ENCODE measurements around the gene TMEM263. TPM values are rescaled to one million over a fixed set of nuclear protein-coding genes. Genes with fewer than 3 reads are reported as not detected.

The TMEM263 gene
- total and polyA plus RNA-seq, 2 donors (not counting 3 experiments of a cell fraction or from before 2014, with no cell fraction given) = 22.5 to 72.5 TPM

DNA sequence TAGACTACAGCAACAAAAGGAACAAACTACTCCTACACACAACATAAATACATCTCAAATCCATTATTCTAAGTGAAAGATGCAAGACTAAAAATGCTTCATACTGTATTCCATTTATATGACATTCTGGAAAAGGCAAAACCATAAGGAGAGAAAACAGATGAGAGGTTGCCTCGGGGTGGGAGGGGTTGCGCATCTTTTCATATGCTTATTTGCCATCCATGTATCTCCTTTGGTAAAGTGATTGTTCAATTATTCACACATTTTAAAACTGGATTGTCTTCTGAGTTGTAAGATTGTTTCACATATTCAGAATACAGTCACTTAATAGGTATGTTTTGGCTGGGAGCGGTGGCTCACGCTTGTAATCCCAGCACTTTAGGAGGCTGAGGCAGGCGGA, 5.1 kb upstream of the TMEM263 start:
- Histone ChIP-seq H3K9ac (replicated peaks; ENCODE audit: extremely low read depth, insufficient read depth, low read length) (no peak overlapping the region), H3K4me1 (ENCODE audit: control insufficient read depth, extremely low read depth, insufficient read depth, low read length) (peaks cover 9% of the 10 kb centered on the region), H3K9me3 (replicated peaks; ENCODE audit: control insufficient read depth, insufficient read depth, low read length) (no peaks in the 10 kb centered on the region), H3K4me2 (ENCODE audit: insufficient read depth, low read length) (no peak overlapping the region), H2AFZ (ENCODE audit: low read depth, low read length) (no peak overlapping the region), H3K79me2 (ENCODE audit: control insufficient read depth, insufficient read depth, low read length) (no peaks in the 10 kb centered on the region), H3K27me3 (ENCODE audit: control insufficient read depth in 2 of 2, insufficient read depth in 2 of 2, low read length in 2 of 2) (peaks cover 2 to 8% of the 10 kb centered on the region in 2 experiments), H3K4me3 (replicated peaks in 1 of 3; ENCODE audit: insufficient read depth in 1 of 3, low read depth in 1 of 3, low read length in 3 of 3) (no peak overlapping the region), H4K20me1 (replicated peaks; ENCODE audit: control insufficient read depth, extremely low read depth, insufficient read depth, low read length) (no peaks in the 10 kb centered on the region), H3K27ac (ENCODE audit: insufficient read depth, low read depth, low read length) (no peak overlapping the region), H3K9me1 (replicated peaks; ENCODE audit: control insufficient read depth, extremely low read depth, insufficient read depth, low read length) (no peaks in the 10 kb centered on the region), H3K36me3 (ENCODE audit: control insufficient read depth in 2 of 2, extremely low read depth in 1 of 2, insufficient read depth in 2 of 2, low read length in 2 of 2) (no peaks in the 10 kb centered on the region)
- TF ChIP-seq FOS (IDR thresholded peaks at IDR 0.05; ENCODE audit: borderline replicate concordance, insufficient read depth, low read length) (no peak), POLR2AphosphoS5 (IDR thresholded peaks at IDR 0.05; ENCODE audit: insufficient read depth, low read depth, low read length) (no peak), MYC (IDR thresholded peaks at IDR 0.05; ENCODE audit: low read depth, low read length) (no peak), EZH2 (IDR thresholded peaks at IDR 0.05; ENCODE audit: borderline replicate concordance, low read depth, low read length, severe bottlenecking) (no peak), GATA2 (IDR thresholded peaks at IDR 0.05; ENCODE audit: insufficient read depth, insufficient read length, low read depth, low read length) (no peak)
- TF ChIP-seq, protein P1, sequence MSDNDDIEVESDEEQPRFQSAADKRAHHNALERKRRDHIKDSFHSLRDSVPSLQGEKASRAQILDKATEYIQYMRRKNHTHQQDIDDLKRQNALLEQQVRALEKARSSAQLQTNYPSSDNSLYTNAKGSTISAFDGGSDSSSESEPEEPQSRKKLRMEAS (IDR thresholded peaks at IDR 0.05; ENCODE audit: insufficient read depth, insufficient read length) = no peak
- POLR2A ChIA-PET = no interaction called here
- dilution Hi-C loops (cut with MboI; ENCODE audit: extremely low pct_ligation_motif_present, low sequenced_read_pairs) (no loop called here), intact Hi-C loops (cut with micrococcal nuclease) (no loop called here)
- DNase-seq (ENCODE audit: low read depth, low spot score) (no peak), FAIRE-seq (no peak)
- BruUV-seq (replicated peaks) = no TSS peak
- CTCF ChIA-PET = no interaction called here
